WTC11 (cell line): ENCODE results near the gene ATP5F1D. TPM values are rescaled to one million over a fixed set of nuclear protein-coding genes. Genes with fewer than 3 reads are reported as not detected.

Source experiments
- ATAC-seq: fragments of 200-7000 bp; cut with Tn5 transposase; 2 replicates; pipeline ENCODE4 v1.10.0; 2021; ENCODE audit warnings: mild to moderate bottlenecking, moderate library complexity
- CTCF ChIA-PET: fragments of 300-600 bp; sonication (Branson Sonifier 250); formaldehyde crosslinking; loops from one replicate; lab custom pipeline; 2021; ENCODE audit warnings: antibody characterized with exemption; lab: Charles Lee
- POLR2A ChIA-PET: fragments of 350-600 bp; sonication (Branson Sonifier 250); formaldehyde crosslinking; loops from one replicate; lab custom pipeline; 2021; ENCODE audit warnings: antibody characterized with exemption; lab: Charles Lee
- DNase-seq: peaks from one replicate; pipeline ENCODE4 v3.0.0; 2021; ENCODE audit warnings: low spot score
- H3K27ac Mint-ChIP-seq: 2 replicates; pipeline ENCODE4 v1.8.0; 2021; ENCODE audit warnings: mixed read lengths
- H3K27me3 Mint-ChIP-seq: 2 replicates; pipeline ENCODE4 v1.8.0; 2021; ENCODE audit warnings: low read depth, mild to moderate bottlenecking, moderate library complexity, mixed read lengths
- H3K36me3 Mint-ChIP-seq: 2 replicates; pipeline ENCODE4 v1.8.0; 2021; ENCODE audit warnings: mixed read lengths
- H3K4me1 Mint-ChIP-seq: 2 replicates; pipeline ENCODE4 v1.8.0; 2022; ENCODE audit warnings: mixed read lengths
- H3K4me3 Mint-ChIP-seq: 2 replicates; pipeline ENCODE4 v1.8.0; 2021; ENCODE audit warnings: mild to moderate bottlenecking, moderate library complexity, mixed read lengths
- H3K9me3 Mint-ChIP-seq: 2 replicates; pipeline ENCODE4 v1.8.0; 2021; ENCODE audit warnings: mixed read lengths
- JUN ChIP-seq: sonication (generic); formaldehyde crosslinking; IDR thresholded peaks from 2 replicates; pipeline ENCODE4 v1.8.0; 2023; ENCODE audit warnings: mild to moderate bottlenecking, missing genetic modification reagents
- MXD4 ChIP-seq: fragments of 250-450 bp; sonication (Bioruptor Pico); IDR thresholded peaks from 2 replicates; pipeline ENCODE4 v1.8.0; 2021; ENCODE audit warnings: mild to moderate bottlenecking, moderate library complexity, borderline replicate concordance
- NFE2L1 ChIP-seq: sonication (generic); formaldehyde crosslinking; IDR thresholded peaks from 2 replicates; pipeline ENCODE4 v1.8.1; 2023; ENCODE audit warnings: missing genetic modification reagents
- OVOL2 ChIP-seq: fragments of 250-450 bp; sonication (Bioruptor Pico); IDR thresholded peaks from 2 replicates; pipeline ENCODE4 v1.9.0; 2021; ENCODE audit warnings: mild to moderate bottlenecking, borderline replicate concordance
- SMAD4 ChIP-seq: sonication (generic); formaldehyde crosslinking; IDR thresholded peaks from 2 replicates; pipeline ENCODE4 v1.8.0; 2022; ENCODE audit warnings: mild to moderate bottlenecking, missing genetic modification reagents
- SOX15 ChIP-seq: fragments of 250-450 bp; sonication (Bioruptor Pico); IDR thresholded peaks from 2 replicates; pipeline ENCODE4 v1.9.0; 2021; ENCODE audit warnings: mild to moderate bottlenecking
- ZBTB21 ChIP-seq: sonication (generic); formaldehyde crosslinking; IDR thresholded peaks from 2 replicates; pipeline ENCODE4 v1.8.1; 2023; ENCODE audit warnings: mild to moderate bottlenecking, missing genetic modification reagents, borderline replicate concordance
- ZNF219 ChIP-seq: sonication (generic); formaldehyde crosslinking; IDR thresholded peaks from 2 replicates; pipeline ENCODE4 v1.8.0; 2023; ENCODE audit warnings: missing genetic modification reagents, mild to moderate bottlenecking, borderline replicate concordance
- total RNA-seq: library from RNA; stranded (reverse); gene quantifications from 3 replicates; pipeline ENCODE4 v1.2.3, GENCODE V29; 2021
- TF ChIP-seq, protein P1 (sequence below): sonication (generic); formaldehyde crosslinking; IDR thresholded peaks from 2 replicates; pipeline ENCODE4 v1.8.1; 2023; ENCODE audit warnings: mild to moderate bottlenecking, missing genetic modification reagents, moderate library complexity
- TF ChIP-seq, protein P2 (sequence below): sonication (generic); formaldehyde crosslinking; IDR thresholded peaks from 2 replicates; pipeline ENCODE4 v1.8.1; 2023; ENCODE audit warnings: mild to moderate bottlenecking, moderate library complexity, missing genetic modification reagents
- TF ChIP-seq, protein P3 (sequence below): sonication (generic); formaldehyde crosslinking; IDR thresholded peaks from 2 replicates; pipeline ENCODE4 v1.8.1; 2023; ENCODE audit warnings: mild to moderate bottlenecking, missing genetic modification reagents

ATP5F1D gene
- total RNA-seq, 1 experiment from 2014 or later: 277 TPM

DNA sequence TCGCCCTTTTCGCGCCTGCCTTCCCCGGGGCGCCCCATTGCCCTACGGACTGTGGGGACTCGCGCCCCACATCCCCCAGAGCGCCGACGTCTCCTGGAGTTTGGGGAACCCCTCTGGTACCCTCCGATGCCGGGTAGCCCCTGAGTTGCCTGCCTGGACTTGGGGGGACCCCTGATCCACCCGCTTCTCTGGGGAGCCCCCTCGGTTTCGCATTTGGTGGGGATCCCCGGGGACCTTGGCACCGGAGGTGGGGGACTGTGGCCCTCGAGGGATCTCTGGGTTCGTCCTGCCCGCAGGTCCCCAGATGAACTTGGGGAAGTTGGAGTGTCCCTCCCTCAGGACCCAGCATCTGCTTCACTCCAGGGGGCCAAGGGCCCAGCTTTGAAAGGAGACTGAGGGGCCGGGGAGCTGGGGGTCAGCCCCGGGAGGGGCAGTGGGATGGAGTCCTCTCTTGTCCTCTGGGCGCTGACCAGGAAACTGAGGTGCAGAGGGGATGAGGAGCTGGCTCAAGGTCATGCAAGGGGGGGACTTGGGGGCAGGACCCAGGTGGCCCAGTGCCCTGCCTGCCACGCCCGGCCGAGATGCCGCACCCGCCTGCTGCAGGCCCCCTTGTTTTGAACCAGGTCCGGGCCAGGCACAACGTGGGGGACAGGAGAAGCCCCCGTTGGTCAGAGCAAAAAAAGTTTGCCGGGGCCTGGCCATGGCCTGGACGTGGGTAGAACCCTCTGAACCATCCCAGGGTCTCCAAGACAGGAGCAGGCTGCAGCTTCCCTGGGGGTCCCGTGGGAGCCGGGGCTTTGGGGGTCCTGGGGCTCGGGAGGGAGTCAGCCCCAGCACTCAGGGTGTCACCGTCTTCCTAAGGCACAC is 45.2 kb downstream of the ATP5F1D start:
- DNase-seq (no peak), ATAC-seq (no peak)
- POLR2A ChIA-PET: no interaction called here
- Mint-ChIP-seq H3K27me3 (peaks cover 19% of the 10 kb centered on the region), H3K4me3 (peak overlapping the region; percentile 74), H3K27ac (no peak overlapping the region), H3K4me1 (peaks cover 13% of the 10 kb centered on the region), H3K9me3 (no peaks in the 10 kb centered on the region), H3K36me3 (no peaks in the 10 kb centered on the region)
- 0 out of 2 replicates have a peak, but pooled peaks have one; percentile 21 for TF ChIP-seq ZNF219 (CRISPR knock-in tag)
- TF ChIP-seq, protein P1, sequence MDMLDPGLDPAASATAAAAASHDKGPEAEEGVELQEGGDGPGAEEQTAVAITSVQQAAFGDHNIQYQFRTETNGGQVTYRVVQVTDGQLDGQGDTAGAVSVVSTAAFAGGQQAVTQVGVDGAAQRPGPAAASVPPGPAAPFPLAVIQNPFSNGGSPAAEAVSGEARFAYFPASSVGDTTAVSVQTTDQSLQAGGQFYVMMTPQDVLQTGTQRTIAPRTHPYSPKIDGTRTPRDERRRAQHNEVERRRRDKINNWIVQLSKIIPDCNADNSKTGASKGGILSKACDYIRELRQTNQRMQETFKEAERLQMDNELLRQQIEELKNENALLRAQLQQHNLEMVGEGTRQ (CRISPR knock-in tag): no peak
- TF ChIP-seq, protein P2, sequence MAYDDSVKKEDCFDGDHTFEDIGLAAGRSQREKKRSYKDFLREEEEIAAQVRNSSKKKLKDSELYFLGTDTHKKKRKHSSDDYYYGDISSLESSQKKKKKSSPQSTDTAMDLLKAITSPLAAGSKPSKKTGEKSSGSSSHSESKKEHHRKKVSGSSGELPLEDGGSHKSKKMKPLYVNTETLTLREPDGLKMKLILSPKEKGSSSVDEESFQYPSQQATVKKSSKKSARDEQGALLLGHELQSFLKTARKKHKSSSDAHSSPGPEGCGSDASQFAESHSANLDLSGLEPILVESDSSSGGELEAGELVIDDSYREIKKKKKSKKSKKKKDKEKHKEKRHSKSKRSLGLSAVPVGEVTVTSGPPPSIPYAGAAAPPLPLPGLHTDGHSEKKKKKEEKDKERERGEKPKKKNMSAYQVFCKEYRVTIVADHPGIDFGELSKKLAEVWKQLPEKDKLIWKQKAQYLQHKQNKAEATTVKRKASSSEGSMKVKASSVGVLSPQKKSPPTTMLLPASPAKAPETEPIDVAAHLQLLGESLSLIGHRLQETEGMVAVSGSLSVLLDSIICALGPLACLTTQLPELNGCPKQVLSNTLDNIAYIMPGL: peak; percentile 3; the same call in 1 of the 2 replicates
- CTCF ChIA-PET: interaction anchor here (0.5 to 2.1 kb wide), 4 partner anchors 21 to 158 kb away, joined by 3 to 8 read pairs (median 4); no protein-coding TSS in a partner anchor

DNA sequence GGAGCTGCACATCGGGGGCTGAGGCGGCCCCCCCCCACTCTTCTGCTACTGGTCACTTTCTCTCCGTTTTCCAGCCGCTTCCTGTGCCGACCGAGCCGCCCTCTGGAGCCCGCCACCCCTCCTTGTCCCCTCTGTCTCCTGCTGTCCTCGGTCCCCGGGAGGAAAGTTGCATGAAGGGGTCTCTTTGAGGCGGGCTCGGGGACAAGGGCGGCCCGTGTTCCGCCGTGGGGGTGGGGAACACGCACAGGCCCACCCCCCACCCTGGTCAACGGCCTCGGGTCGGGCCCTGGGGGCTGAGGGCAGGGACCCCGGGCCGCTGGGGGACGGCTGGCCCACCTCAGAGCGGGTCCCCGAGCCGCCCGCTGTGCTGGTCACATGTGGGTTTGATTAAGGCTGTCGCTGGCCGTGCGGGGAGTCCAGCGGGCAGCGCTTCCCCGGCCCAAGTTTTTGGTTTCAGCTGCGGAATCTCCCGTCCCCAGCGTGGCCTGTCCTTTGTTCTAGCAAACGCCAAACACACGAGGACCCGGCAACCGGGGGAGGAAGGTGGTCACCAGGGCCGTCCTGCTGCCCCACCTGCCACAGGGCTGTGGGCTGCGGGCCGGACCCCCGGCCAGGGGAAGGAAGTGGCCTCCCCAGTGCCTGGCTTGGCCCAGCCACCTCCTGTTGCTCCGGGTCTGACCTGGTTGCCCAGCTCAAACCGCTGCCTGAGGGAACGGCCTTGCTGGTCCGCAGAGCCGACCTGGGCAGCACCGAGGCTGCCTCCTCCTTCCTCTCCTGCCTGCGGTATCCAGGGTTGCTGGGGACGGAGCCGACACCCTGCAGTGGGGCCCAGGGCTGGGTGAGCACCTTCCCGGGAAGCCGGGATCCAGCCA is 46.0 kb downstream of the ATP5F1D start:
- no peak for DNase-seq
- Mint-ChIP-seq H3K9me3 (no peaks in the 10 kb centered on the region), H3K4me1 (peaks cover 13% of the 10 kb centered on the region), H3K27me3 (peaks cover 19% of the 10 kb centered on the region), H3K36me3 (no peaks in the 10 kb centered on the region), H3K4me3 (peak overlapping the region; percentile 18; the same call in 1 of the 2 replicates), H3K27ac (no peak overlapping the region)
- ATAC-seq: no peak
- ChIA-PET CTCF (interaction anchor here (0.5 to 2.1 kb wide), 4 partner anchors 11 to 157 kb away, joined by 3 to 8 read pairs (median 4); no protein-coding TSS in a partner anchor), POLR2A (no interaction called here)
- TF ChIP-seq MXD4 (CRISPR knock-in tag) (no peak), OVOL2 (no peak), ZBTB21 (no peak), NFE2L1 (no peak), JUN (CRISPR knock-in tag) (no peak), SOX15 (CRISPR knock-in tag) (no peak)
- TF ChIP-seq, protein P3, sequence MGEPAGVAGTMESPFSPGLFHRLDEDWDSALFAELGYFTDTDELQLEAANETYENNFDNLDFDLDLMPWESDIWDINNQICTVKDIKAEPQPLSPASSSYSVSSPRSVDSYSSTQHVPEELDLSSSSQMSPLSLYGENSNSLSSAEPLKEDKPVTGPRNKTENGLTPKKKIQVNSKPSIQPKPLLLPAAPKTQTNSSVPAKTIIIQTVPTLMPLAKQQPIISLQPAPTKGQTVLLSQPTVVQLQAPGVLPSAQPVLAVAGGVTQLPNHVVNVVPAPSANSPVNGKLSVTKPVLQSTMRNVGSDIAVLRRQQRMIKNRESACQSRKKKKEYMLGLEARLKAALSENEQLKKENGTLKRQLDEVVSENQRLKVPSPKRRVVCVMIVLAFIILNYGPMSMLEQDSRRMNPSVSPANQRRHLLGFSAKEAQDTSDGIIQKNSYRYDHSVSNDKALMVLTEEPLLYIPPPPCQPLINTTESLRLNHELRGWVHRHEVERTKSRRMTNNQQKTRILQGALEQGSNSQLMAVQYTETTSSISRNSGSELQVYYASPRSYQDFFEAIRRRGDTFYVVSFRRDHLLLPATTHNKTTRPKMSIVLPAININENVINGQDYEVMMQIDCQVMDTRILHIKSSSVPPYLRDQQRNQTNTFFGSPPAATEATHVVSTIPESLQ (CRISPR knock-in tag): no peak
- TF ChIP-seq, all 79 proteins: peak for 0

DNA sequence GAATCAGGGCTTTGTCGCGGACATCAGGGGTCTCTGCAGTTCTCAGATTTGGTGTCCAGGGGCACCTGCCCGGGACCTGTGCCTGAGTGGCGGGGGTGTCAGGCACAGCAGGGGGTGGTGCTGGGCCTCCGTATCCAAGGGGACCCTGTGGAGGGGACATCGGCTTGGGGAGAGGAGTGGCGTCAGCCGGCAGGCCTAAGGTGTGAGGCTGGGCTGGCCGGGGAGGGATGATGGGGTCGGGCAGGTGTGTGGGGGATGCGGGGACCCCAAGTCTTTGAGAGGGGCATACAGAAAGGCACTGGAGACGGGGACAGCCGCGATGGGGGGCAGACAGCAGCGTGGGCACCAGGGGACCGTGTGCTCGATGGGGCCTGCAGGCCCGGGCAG is 46.7 kb downstream of the ATP5F1D start:
- ChIA-PET POLR2A (no interaction called here), CTCF (interaction anchor here (2.1 kb wide), 1 partner anchor 22 kb away, joined by 8 read pairs; no protein-coding TSS in a partner anchor)
- no peaks in the 10 kb centered on the region for H3K9me3 Mint-ChIP-seq
- peaks cover 11% of the 10 kb centered on the region for H3K4me1 Mint-ChIP-seq
- no peak overlapping the region for H3K4me3 Mint-ChIP-seq
- DNase-seq (no peak), ATAC-seq (no peak)
- no peaks in the 10 kb centered on the region for H3K36me3 Mint-ChIP-seq
- no peak for TF ChIP-seq SMAD4 (CRISPR knock-in tag)
- H3K27ac Mint-ChIP-seq: no peak overlapping the region
- peaks cover 19% of the 10 kb centered on the region for H3K27me3 Mint-ChIP-seq
